LoVo (cell line): Measurements from ENCODE around the gene IGF2.

ENCODE experiments used
- DNase-seq: peaks from one replicate; pipeline ENCODE4 v3.0.0-alpha.2; 2016; ENCODE audit warnings: low spot score

The IGF2 gene

DNA sequence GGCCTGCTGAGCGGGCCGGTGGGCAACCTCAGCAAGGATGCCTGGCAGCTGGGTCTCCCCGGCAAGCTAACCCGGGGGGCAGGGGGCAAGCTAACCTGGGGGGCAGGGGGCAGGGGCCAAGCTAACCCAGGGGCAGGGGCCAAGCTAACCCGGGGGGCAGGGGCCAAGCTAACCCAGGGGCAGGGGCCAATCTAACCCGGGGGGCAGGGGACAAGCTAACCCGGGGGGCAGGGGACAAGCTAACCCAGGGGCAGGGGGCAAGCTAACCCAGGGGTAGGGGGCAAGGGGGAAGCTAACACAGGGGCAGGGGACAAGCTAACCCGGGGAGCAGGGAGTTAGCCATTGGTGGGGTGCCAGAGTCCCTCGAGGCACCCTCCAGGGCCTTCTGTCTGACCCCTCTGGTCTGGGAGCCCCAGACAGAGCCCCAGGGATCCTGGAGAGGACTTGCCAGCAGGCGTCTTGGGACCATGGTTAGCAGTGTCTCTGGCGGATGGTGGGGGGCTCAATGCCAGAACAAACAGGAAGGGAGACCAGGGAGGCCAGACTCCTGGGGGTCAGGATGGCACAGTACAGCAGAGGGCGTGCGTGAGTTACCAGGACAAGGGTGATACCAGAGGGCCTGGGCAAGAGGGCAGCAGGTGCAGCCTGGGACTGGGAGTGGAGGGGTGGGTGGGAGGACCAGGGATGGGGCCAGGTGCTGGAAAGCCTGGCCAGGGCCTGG lies 16.1 kb downstream of the IGF2 start:
- DNase-seq, result no peak

DNA sequence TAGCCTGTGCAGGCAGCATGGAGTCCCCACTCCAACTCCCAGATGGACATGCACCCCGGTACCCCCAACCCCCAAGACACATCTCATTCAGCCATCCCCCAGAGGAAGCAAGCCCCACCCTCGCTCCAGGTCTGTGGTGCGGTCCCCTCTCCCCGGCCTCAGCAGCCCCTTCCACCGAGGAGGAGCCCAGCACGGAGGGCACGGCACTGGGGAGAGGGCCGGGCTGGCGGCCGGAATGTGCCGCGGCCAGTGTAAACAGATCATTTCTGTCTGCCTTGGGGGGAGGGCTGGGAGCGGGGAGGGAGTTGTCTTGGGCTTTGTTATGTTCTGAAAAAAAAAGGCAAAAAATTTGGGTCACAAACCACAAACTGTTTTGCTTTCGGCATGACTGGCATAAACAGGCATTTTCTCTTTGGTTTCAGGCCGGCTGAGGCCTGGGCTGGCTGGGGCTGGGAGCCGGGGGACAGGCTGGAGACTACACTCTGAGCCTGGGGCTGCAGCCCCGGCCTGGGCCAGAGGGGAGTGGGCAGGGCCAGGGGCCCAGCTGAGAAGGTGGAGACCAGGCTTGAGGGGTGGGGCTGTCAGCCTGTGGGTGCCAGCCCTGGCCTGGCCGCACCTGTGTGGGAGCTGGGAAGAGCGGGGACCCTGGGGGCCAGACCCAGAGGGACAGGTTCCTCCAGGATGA lies 16.8 kb downstream of the IGF2 start:
- DNase-seq, result no peak

DNA sequence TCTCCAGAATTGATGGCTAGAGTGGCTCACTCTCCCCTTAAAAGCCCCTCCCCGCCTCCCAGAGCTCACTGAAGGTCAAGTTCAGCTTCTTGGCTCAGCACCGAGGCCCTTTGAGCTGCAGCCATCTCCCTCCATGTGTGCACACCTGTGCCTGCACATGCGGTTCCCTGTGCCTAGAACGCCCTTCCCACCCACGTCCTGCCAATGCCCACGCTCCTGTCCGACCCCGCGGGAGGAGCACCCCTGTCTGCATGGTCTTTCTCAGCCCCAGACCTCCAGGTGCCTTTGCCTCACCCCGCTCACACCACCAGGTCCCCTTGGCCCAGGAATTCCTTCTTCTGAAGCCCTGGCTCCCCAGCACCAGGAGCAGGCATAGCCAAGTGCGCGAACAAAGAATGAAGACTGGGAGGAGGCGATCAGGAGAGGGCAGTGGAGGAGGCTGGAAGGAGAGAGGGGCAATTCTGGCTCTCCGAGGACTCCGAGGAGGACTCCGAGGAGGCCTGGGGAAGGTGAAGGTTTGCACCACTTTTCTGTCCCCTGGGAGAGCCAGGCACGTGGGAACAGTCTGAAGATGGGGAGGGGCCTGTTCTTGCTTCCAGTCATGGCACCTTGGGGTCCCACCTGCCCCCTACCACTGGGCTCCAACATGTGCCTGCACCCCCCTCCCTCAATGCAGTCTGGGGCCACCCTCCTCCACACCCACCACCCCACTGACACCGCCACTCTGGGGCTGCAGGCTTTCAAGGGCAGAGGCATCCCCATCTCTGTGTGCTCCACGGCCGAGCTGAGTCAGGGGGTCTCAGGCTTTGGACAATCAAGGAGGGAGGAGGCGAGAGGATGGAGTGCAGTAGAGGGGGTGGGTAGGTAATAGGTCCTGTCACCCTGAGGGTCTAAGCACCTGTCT lies 17.7 kb downstream of the IGF2 start:
- no peak for DNase-seq

DNA sequence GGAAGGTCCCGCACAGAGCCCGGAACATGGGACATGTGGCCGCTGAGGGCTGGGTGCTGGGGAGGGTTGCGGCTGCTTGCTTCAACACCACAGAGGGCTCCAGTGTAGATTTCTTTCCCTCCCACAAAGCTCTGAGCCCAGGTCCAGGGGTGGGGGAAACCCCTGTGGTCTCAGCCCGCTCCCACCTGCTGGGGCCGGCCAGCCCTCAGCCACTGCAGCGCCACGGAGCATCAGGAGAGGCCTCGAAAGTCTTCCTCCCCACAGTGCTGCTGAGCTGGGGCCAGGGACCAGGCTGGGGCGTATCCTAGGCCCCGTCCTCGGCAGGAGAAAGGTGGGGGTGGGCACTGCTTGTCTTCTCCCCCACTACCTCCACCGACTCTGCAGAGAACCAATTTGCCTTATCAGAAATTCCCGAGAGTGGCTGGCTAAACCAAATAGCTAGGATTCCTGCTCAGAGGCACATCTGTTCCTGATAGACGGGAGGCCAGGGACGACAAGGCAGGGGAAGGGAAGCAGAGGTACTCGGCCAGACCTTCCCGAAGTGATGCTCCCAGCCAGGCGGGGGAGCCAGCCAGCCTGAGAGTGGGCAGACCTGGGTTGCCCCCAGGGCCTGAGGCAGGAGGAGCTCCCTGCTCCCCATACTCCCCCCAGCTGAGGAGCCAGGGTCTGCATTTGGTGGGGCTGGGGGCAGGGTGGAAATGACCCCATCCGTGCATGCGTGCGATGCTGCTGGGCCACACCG lies 18.7 kb downstream of the IGF2 start:
- DNase-seq, result no peak

DNA sequence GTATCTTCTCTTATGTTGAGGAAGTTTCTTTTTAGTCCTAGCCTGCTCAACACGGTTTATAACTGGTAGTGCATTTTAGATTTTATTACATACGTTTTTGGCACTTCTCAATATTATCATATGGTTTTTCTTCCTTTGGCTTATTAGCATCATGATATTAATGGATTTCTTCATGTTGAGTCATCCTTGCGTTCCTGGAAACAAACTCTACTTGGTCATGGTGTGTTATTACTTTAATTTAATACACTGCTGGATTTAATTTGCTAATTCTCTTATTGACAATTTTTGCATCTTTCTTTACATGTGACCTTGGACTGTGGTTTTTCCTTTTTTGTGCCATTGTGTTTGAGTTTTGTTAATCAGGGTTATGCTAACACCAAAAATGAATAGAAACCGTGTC lies 20.5 kb downstream of the IGF2 start:
- no peak for DNase-seq

DNA sequence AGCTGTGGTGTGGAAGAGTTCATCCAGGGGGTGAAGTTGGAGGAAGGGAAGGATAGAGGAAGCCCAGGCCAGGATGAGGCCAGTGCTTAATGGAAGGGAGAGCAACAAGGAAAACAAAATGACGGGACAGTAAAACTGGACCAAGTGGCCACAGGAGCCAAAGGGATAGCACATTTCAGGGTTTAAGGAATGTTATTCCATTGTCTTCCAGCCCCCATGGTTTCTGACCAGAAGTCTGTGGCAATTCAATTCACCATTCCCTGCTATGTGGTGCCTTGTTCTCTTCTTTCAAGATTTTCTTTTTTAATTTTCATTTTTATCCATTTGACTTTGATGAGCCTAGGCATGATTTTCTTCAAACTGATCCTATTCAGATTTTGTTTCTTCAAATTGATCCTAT lies 22.5 kb downstream of the IGF2 start:
- no peak for DNase-seq

DNA sequence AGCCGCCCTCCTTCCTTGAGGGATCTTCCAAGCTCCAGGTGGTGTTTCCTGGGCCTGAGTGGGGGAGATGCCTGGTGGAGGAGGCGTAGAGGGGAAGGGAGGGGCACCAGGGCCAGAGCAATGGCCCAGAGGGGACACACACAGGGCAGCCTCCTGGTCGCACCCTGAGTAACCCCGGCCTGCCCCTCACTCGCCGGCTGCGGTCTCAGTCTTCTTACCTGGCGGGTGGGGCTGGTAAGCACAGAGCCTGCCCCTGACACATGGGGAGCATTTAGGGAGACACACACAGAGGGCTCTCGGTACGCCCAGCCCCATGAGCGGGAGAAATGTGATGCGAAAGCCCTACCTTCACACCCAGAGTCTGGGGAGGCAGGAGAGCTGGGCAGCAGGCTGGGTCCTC lies 23.9 kb downstream of the IGF2 start:
- no peak for DNase-seq

DNA sequence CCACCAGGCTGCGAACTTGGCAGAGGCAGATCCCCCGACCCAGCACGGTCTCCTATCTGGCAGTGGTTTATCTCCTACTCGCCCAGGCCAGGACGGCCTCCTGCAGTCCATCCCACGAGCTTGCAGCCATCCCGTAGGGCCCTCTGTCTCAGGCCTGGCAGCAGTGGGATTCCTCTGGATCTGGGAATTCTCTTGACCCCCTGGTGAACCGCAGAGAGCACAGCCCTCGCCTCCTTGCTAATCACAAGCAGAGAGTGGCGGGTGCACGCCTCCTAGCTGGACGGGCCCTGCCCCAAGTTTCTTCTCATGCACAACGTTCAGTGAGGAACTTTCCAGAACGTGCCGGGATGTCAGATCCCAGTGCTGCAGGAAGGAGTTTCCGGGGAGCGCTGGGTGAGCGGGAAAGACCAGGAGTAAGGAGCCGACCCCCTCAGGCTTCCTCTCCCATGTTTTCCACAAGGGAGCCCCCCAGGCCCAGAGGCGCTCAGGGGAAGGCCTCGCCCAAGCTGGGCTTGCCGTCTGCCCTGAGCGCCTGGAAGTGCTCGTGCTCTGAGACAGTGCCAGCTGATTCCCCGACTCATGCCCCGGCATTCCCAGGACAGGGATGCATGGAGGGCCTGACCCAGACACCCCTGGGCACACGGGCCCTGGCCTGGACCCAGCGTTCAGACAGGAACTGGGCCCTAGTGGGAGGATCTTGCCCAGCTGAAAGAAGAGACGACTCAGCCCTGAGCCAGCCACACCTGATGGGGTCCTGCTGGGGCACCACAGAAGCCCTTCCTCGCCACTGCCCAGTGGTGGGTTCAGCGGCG lies 24.6 kb downstream of the IGF2 start:
- DNase-seq, result no peak

DNA sequence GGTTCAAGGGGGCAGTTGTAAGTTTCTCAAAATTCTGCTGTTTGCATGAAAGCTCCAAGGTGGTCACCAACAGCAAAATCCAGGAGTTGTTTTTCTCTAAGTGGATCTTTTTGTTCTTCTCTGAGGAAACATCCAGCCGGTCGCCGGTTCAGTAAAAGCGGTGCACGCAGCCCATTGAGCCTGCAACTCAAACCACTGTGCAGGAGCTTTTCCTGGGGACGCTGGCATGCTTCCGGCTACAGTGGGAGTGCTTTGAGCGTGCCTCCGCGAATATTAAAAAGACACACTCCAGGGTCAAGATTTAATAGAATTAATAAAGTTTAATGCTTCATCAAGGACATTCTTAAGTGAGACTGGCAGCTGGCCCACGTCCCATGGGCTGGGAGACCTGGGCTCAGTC lies 25.4 kb downstream of the IGF2 start:
- DNase-seq, result no peak

DNA sequence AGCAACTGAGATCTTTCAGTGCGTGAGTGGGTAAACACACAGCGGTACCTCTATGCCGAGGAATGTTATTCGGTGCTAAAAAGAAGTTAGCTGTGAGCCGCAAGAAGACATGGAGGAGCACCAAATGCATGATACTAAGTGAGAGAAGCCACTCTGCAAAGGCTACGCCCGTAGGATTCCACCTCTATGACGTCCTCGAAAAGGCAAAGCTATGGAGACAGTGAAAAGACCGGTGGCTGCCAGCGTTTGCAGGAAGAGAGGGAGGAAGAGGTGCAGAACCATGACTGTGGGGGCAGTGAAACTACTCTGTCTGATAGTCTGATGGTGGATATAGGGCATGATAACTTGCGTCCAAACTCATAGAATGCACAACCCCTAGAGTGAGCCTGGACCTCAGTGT lies 28.7 kb downstream of the IGF2 start:
- no peak for DNase-seq

DNA sequence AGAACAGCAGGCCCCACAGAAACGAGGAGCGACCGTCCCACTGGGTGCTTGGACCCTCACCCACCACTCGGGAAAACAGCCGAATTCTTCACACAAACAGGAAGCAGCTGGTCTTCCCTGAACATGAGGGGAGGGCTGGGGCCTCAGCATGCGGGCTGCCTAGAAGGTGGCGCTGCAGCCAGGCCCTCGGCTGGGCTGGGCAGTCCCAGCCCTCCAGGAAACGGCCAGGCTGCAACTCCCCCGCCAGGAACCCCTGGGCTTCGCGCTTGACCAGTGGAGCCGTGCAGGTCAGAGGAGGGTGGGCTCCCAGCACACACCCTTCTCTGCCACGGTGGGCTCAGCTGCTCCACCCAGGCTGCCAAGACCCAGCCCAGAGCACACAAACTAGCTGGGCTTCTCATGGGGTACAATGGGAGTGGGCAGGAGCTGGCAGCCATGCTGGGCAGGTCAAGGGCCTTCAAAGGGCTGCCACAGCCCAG lies 29.6 kb downstream of the IGF2 start:
- no peak for DNase-seq

DNA sequence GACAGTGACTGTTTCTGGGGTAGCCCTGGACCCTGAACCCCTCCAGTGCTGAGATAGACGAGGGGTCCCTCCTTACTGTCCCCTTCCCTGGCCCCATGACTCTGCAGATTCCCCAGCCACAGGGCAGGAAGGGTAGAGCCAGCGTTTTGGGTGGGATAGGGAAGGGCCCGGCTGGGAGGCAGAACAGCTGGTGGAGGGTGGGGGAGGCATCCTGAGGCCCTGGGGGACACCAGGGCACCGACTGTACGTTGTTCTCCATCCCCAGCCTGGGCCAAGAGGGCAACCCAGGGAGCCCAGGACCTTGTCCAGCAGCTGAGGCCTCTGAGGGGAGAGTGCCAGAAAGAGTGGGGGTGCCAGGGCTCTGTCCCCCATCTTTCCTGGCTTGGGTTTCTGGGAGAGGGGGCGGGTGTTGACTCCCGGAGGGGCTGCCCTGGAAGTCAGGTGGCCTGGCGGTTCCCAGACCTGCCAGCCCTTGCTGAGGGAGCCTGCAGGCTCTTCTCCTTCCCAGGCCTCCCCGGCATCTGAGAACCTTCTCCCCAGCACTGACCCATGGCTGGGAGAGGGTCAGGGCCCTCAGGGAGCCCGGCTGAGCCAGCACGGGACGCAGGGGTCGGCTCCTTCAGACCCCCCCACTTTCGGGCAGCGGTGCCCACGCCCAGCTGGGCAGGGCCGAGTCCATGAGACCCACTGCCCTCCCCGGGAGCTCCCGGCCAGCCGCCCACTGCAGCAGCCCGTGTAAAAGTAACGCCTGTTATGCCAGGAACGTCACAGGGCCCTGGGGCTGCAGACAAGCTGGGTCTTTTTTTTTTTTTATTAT lies 30.3 kb downstream of the IGF2 start:
- DNase-seq, result no peak

DNA sequence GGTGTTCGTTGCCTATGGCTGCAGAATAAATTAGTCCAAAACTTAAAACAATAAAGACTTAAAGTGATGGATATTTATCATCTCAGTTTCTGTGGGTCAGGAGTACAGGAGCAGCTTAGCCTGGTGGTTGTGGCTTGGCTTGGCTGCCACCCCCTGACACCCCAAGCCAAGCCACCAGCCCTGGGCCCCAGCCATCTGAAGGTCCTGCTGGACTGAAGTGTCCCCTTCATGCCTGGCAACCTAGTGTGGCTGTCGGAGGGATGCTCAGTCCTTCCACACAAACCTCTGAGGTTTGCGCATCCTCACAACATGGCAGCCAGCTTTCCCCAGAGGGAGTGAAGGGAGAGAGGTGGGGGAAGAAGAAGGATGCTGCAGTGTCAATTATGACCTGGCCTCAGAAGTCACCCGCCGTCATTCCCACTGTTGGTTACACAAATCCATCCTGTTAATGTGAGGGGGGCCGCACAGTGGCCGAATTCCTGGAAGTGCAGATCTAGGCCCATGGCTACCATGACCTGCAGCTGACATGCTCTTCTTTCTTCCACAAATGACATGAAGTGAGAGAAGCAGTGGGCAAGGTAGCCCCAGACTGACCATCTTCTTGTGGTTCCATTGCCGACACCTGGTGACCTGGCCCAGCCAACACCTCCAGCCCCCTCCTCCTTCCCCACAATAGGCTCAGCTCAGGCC lies 31.1 kb downstream of the IGF2 start:
- no peak for DNase-seq

DNA sequence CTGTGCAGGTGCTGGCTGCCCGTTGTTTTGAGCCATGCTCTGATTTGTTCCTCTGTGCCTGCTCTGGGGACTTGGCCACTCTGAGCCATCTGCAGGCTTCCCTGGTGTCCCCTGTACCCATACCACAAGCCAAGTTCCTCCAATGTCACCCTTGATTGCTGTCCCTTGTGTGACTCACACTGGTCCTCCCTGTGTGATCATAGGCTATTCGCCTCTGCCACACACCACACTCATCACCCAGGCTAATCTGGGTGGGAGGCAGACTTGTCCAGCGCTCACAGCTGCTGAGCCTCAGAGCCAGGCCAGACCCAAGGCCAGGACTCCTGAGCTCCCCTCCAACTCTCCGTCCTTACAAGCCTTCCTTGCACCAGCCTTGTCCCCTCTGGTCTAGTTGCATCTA lies 31.7 kb downstream of the IGF2 start:
- no peak for DNase-seq

DNA sequence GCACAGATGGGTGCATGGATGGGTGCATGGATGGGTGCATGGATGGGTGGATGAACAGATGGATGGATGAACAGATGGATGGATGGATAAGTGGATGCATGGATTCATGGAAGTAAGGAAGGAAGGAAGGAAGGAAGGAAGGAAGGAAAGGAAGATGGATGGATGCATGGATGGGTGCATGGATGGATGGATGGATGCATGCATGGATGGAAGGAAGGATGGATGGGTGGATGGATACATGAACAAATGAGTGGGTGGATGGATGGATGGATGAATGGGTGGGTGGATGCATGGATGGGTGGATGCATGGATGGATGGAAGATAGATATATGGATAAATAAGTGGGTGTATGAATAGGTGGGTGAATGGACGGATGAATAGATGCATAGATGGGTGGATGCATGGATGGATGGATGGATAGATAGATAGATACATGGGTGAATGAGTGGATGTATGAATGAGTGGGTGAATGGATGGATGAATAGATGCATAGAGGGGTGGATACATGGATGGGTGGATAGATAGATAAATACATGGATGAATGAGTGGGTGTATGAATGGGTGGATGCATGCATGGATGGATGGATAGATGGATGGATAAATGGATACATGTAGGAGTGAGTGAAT lies 32.5 kb downstream of the IGF2 start:
- DNase-seq, result no peak

DNA sequence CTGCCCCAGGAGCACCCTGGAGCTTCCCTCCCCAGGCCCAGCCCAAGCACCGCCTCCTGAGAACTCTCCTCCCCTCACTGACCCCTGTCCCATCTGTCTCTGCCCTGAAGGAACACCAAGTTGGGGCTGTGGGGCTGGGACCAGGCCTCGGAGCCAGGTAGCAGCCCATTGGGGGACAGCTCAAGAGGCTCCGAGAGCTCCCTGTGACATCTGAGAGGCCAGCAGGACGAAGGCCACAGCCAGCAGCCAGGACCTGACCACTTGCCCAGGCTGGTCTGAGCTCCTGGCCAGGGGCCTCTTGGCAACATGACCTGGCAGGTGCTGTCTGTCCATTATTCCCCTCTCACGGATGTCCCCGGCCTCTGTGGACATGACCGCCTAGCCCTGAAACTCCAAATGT lies 33.7 kb downstream of the IGF2 start:
- DNase-seq, result no peak

DNA sequence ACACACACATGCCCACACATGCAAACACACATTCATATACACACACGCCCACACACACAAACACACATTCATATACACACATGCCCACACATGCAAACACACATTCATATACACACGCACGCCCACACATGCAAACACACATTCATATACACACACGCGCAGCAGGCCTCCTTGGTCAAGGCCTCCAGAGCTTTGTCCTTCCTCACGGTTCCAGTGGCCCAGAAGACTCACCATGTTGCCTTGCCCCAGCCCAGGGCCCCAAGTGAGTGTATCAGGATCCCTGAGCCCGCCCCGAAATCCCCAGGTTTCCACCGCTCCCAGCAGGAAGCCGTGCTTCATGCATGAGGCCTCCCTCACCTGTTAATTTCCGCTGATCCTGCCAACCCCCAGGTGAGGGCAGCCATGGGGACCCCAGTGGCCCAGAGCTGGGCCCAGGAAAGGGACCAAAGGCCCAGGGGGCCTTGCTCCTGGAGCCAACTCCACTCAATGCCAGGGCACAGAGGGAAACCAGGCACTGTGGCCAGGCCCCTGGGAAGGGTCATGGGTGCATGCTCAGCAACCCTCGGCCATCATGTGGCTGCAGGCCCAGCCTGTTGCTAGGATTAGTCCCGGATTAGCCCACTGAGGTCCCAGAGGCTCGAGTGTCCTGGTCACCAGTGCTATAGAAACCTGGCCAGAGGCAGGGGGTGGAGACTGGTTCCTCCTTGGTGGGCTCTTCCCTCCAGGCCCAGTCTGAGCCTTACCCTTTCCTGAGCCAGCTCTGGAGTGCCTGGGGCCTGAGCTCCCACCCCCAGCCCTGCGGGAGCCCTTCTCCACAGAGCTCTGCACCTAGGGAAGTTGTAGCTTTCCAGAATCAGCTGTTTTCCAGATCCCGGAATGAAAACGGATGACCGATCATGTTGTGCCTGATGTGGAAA lies 34.4 kb downstream of the IGF2 start:
- DNase-seq, result no peak
